HL-60 (cell line): ENCODE results near the gene NTN4.

Experiments
- GABPA ChIP-seq: IDR thresholded peaks from 2 replicates; pipeline ENCODE4 v1.6.1; 2012; ENCODE audit warnings: low read depth
- TF ChIP-seq, protein P1 (sequence below): IDR thresholded peaks from one replicate; pipeline ENCODE4 v1.5.1; 2011; ENCODE audit warnings: low read length, control low read depth, inconsistent platforms; ENCODE audit not compliant: insufficient read depth

GRCh38 chr12:95796225-95796981 is 5.8 kb upstream of the NTN4 start:
- TF ChIP-seq, protein P1, sequence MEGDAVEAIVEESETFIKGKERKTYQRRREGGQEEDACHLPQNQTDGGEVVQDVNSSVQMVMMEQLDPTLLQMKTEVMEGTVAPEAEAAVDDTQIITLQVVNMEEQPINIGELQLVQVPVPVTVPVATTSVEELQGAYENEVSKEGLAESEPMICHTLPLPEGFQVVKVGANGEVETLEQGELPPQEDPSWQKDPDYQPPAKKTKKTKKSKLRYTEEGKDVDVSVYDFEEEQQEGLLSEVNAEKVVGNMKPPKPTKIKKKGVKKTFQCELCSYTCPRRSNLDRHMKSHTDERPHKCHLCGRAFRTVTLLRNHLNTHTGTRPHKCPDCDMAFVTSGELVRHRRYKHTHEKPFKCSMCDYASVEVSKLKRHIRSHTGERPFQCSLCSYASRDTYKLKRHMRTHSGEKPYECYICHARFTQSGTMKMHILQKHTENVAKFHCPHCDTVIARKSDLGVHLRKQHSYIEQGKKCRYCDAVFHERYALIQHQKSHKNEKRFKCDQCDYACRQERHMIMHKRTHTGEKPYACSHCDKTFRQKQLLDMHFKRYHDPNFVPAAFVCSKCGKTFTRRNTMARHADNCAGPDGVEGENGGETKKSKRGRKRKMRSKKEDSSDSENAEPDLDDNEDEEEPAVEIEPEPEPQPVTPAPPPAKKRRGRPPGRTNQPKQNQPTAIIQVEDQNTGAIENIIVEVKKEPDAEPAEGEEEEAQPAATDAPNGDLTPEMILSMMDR = no peak
- no peak for TF ChIP-seq GABPA
